HCT116 (cell line): ENCODE results near the gene CES3.

ENCODE experiments used
- EZH2phosphoT487 ChIP-seq: fragments of 200-600 bp; IDR thresholded peaks from 2 replicates; pipeline ENCODE4 v1.6.1; 2018; ENCODE audit warnings: antibody characterized with exemption, borderline replicate concordance
- SRF ChIP-seq: IDR thresholded peaks from 2 replicates; pipeline ENCODE4 v1.6.1; 2012; ENCODE audit warnings: low read depth
- TF ChIP-seq, protein P1 (sequence below), 3 experiments: fragments of 200-600 bp in 1 of 3; sonication (generic) in 1 of 3; IDR thresholded peaks in 2 of 3; conservative IDR thresholded peaks in 1 of 3; 2 replicates each; pipeline ENCODE4 v1.5.1; 2012 to 2017; ENCODE audit warnings: low read depth in 2 of 3, low read length in 2 of 3, antibody characterized with exemption in 1 of 3, borderline replicate concordance in 1 of 3, control low read depth in 1 of 3, mild to moderate bottlenecking in 1 of 3, mixed read lengths in 1 of 3, mixed run types in 1 of 3, moderate library complexity in 1 of 3; ENCODE audit not compliant: insufficient read depth in 1 of 3
- TF ChIP-seq, protein P2 (sequence below): IDR thresholded peaks from 2 replicates; pipeline ENCODE4 v1.6.1; 2012; ENCODE audit warnings: low read depth

DNA sequence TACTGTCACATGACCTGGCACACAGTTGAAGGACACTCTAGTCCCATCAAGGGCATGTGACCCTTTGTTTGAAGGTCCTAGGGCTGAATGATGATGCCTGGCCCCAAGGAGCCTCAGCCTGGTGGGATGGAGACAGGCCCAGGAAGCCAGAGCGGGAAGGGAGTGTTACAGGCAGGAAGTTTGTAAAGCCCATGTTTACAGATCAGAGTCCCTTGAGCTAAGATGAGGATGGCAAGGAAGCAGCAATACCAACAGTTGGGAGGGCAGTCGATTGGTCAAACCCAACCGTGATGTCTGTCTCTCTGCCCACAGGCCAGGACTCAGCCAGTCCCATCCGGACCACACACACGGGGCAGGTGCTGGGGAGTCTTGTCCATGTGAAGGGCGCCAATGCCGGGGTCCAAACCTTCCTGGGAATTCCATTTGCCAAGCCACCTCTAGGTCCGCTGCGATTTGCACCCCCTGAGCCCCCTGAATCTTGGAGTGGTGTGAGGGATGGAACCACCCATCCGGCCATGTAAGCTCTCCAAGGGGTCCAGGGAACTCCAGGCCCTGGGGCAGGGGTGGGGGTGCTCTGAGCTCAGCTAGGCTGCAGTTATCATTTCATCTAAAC is 23.2 kb upstream of the CES3 start:
- TF ChIP-seq EZH2phosphoT487 (no peak), SRF (no peak)
- TF ChIP-seq, protein P1, sequence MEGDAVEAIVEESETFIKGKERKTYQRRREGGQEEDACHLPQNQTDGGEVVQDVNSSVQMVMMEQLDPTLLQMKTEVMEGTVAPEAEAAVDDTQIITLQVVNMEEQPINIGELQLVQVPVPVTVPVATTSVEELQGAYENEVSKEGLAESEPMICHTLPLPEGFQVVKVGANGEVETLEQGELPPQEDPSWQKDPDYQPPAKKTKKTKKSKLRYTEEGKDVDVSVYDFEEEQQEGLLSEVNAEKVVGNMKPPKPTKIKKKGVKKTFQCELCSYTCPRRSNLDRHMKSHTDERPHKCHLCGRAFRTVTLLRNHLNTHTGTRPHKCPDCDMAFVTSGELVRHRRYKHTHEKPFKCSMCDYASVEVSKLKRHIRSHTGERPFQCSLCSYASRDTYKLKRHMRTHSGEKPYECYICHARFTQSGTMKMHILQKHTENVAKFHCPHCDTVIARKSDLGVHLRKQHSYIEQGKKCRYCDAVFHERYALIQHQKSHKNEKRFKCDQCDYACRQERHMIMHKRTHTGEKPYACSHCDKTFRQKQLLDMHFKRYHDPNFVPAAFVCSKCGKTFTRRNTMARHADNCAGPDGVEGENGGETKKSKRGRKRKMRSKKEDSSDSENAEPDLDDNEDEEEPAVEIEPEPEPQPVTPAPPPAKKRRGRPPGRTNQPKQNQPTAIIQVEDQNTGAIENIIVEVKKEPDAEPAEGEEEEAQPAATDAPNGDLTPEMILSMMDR (IDR thresholded peaks at IDR 0.05 in 2 of 3, conservative IDR thresholded peaks at IDR 0.05 in 1 of 3; ENCODE audit: borderline replicate concordance in 1 of 3, insufficient read depth in 1 of 3, low read depth in 2 of 3, low read length in 2 of 3): no peak
- TF ChIP-seq, protein P2, sequence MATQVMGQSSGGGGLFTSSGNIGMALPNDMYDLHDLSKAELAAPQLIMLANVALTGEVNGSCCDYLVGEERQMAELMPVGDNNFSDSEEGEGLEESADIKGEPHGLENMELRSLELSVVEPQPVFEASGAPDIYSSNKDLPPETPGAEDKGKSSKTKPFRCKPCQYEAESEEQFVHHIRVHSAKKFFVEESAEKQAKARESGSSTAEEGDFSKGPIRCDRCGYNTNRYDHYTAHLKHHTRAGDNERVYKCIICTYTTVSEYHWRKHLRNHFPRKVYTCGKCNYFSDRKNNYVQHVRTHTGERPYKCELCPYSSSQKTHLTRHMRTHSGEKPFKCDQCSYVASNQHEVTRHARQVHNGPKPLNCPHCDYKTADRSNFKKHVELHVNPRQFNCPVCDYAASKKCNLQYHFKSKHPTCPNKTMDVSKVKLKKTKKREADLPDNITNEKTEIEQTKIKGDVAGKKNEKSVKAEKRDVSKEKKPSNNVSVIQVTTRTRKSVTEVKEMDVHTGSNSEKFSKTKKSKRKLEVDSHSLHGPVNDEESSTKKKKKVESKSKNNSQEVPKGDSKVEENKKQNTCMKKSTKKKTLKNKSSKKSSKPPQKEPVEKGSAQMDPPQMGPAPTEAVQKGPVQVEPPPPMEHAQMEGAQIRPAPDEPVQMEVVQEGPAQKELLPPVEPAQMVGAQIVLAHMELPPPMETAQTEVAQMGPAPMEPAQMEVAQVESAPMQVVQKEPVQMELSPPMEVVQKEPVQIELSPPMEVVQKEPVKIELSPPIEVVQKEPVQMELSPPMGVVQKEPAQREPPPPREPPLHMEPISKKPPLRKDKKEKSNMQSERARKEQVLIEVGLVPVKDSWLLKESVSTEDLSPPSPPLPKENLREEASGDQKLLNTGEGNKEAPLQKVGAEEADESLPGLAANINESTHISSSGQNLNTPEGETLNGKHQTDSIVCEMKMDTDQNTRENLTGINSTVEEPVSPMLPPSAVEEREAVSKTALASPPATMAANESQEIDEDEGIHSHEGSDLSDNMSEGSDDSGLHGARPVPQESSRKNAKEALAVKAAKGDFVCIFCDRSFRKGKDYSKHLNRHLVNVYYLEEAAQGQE: no peak
